Esophagus squamous epithelium (tissue), 4 donors: ENCODE data around the gene LDLRAD3.

Source experiments
- CTCF ChIP-seq, 6 experiments: fragments of 450-650 bp in 4 of 6; fragments of 200-600 bp in 2 of 6; sonication (generic) in 2 of 6; IDR thresholded peaks; one replicate each; pipeline ENCODE4 v1.5.1; 2016 to 2019; ENCODE audit warnings: antibody characterized with exemption in 6 of 6, mild to moderate bottlenecking in 4 of 6, moderate library complexity in 4 of 6
- POLR2A ChIP-seq, 4 donors: fragments of 450-650 bp; IDR thresholded peaks; one replicate each; pipeline ENCODE4 v1.6.1; 2017; ENCODE audit warnings: antibody characterized with exemption in 4 of 4, mild to moderate bottlenecking in 4 of 4, moderate library complexity in 3 of 4

- no peak for TF ChIP-seq CTCF (IDR thresholded peaks at IDR 0.05)
- TF ChIP-seq POLR2A (IDR thresholded peaks at IDR 0.05), result no peak
Measured at GRCh38 chr11:36240173-36240572, 296.3 kb downstream of the LDLRAD3 start.
